ENCODE data around the gene CTDSPL.

The CTDSPL gene

DNA sequence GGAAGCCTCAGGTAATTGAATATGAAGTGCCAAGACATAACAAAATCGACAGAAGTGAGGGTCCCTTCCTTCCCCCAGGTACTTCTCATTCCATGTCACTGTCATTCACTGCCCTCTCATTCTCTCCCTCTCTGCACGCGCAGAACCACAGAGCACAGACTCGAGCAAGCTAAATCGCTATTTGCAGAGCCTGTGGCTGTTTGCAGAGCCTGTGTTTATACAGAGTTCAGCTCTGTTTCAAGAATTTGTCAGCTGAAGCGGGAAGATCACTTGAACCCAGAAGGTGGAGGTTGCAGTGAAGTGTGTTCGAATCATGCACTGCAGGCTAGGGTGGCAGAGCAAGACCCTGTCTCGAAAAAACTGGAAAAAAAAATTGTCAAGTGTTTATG lies 131.4 kb downstream of the CTDSPL start:
- TF ChIP-seq, protein P1, sequence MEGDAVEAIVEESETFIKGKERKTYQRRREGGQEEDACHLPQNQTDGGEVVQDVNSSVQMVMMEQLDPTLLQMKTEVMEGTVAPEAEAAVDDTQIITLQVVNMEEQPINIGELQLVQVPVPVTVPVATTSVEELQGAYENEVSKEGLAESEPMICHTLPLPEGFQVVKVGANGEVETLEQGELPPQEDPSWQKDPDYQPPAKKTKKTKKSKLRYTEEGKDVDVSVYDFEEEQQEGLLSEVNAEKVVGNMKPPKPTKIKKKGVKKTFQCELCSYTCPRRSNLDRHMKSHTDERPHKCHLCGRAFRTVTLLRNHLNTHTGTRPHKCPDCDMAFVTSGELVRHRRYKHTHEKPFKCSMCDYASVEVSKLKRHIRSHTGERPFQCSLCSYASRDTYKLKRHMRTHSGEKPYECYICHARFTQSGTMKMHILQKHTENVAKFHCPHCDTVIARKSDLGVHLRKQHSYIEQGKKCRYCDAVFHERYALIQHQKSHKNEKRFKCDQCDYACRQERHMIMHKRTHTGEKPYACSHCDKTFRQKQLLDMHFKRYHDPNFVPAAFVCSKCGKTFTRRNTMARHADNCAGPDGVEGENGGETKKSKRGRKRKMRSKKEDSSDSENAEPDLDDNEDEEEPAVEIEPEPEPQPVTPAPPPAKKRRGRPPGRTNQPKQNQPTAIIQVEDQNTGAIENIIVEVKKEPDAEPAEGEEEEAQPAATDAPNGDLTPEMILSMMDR (IDR thresholded peaks at IDR 0.05), result no peak
- no peak overlapping the region for H3K27ac ChIP-seq
- no peak overlapping the region for H3K4me3 ChIP-seq
- DNase-seq (ENCODE audit: low spot score), result no peak

- H3K27ac ChIP-seq, result peak overlapping the region; percentile 62 to 89
- TF ChIP-seq, protein P1 (IDR thresholded peaks at IDR 0.05), result no peak
- H3K4me3 ChIP-seq, result peak overlapping the region; percentile 90
- no peak for DNase-seq (ENCODE audit: low spot score)
Measured at GRCh38 chr3:37993460-37993819, 131.8 kb downstream of the CTDSPL start.

- H3K4me3 ChIP-seq, result peak overlapping the region; percentile 90
- peak; percentile 90 for DNase-seq (ENCODE audit: low spot score)
- TF ChIP-seq, protein P1 (IDR thresholded peaks at IDR 0.05), result no peak
- peak overlapping the region; percentile 62 to 89 for H3K27ac ChIP-seq
Measured at GRCh38 chr3:37993820-37994638, 132.3 kb downstream of the CTDSPL start.

- no peak for DNase-seq (ENCODE audit: low spot score)
- TF ChIP-seq, protein P1 (IDR thresholded peaks at IDR 0.05), result no peak
- Histone ChIP-seq H3K27ac (peak overlapping the region in 1 of 2 donors; percentile 89), H3K4me3 (peak overlapping the region; percentile 90)
Measured at GRCh38 chr3:37994639-37994972, 132.9 kb downstream of the CTDSPL start.

DNA sequence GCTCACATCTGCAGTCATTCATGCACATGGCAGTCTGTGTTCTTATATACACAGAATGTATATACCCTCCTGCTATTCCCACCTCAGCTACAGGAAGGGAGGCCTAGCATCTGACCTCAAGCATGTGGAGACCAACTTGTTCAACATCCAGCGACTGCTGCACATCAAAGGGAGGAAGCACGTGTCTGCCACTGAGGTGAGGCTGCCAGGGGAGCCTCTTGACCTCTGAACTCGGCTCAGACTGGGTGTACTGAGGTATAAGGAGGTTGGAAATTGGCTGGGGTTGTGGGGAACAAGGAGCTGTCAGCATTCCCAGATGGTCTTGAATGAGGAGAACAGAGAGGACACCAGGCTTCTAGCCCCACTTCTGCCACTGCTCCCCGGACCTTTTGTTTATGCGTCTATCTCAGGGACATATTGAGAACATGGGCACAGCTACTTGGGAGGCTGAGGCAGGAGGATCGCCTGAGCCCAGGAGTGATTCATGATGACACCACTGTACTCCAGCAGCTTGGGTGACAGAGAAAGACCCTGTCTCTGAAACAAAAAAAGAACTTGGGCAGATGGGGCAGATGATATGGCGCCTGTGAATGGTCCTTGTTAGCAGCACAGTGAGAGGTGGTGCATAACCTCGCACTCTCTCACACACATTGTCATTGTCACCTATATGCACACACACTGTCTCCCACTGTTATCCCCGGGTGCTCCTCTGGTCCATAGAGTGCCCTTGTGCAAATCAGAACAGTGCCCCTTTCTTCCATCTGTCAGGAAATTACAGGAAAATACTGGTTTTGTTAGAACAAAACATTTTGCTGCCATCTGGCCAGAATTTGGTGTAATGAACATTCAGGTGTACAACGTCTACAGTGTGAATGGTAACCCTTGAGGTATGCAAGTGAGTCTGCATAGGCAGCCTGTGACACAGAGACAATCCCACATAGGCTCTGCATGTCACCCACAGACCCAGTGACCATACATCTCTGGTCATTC lies 134.3 kb downstream of the CTDSPL start:
- TF ChIP-seq, protein P1 (IDR thresholded peaks at IDR 0.05), result no peak
- peak; percentile 66 for DNase-seq (ENCODE audit: low spot score)
- H3K27ac ChIP-seq, result no peak overlapping the region
- H3K4me3 ChIP-seq, result no peak overlapping the region

DNA sequence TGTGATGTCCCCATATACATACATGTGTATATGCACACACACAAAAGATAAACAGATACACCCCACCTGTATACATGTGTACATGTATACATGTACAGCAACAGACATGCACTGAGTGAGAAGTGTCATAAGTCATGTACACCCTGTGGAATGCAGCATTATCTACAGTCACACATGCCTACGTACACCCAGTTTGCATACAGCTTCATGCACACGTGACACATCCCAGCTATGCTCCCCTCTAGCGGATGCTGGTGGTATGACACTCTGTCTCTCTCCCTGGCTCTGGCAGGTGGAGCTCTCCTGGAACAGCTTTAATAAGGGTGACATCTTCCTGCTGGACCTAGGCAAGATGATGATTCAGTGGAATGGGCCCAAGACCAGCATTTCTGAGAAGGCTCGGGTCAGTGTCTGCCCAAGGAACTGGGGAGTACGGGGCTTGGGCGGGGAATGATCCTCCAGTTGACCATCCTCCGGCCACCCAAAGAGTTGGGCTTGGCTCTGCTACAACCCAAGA lies 135.2 kb downstream of the CTDSPL start:
- no peak for DNase-seq (ENCODE audit: low spot score)
- TF ChIP-seq, protein P1 (IDR thresholded peaks at IDR 0.05), result peak; percentile 81
- H3K27ac ChIP-seq, result peak overlapping the region in 1 of 2 donors; percentile 98

More for the DNA sequence above, 135.2 kb downstream of the CTDSPL start:
- no peak overlapping the region for H3K4me3 ChIP-seq

Measured in coronary artery (tissue), 2 donors.